ENCODE results near the gene GDF10. TPM values are rescaled to one million over a fixed set of nuclear protein-coding genes. Genes with fewer than 3 reads are reported as not detected.

The GDF10 gene
- total RNA-seq, 1 donor from 2014 or later = 1.8 TPM

- Mint-ChIP-seq H3K36me3 (no peaks in the 10 kb centered on the region), H3K27me3 (ENCODE audit: low read depth) (peaks cover 90% of the 10 kb centered on the region), H3K9me3 (no peaks in the 10 kb centered on the region), H3K4me3 (no peak overlapping the region), H3K4me1 (peaks cover 3% of the 10 kb centered on the region), H3K27ac (no peak overlapping the region)
- no peak for DNase-seq (ENCODE audit: low spot score in 2 of 2, unreplicated experiment in 2 of 2)
- TF ChIP-seq CTCF (IDR thresholded peaks at IDR 0.05; ENCODE audit: unreplicated experiment) = no peak
Measured at GRCh38 chr10:47306387-47307210, 6.6 kb downstream of the GDF10 start.

GRCh38 chr10:47307381-47307780, 7.4 kb downstream of the GDF10 start:
- Mint-ChIP-seq H3K4me3 (no peak overlapping the region), H3K9me3 (no peaks in the 10 kb centered on the region), H3K4me1 (peaks cover 3% of the 10 kb centered on the region), H3K27ac (no peak overlapping the region), H3K27me3 (ENCODE audit: low read depth) (peaks cover 89% of the 10 kb centered on the region), H3K36me3 (no peaks in the 10 kb centered on the region)
- TF ChIP-seq CTCF (IDR thresholded peaks at IDR 0.05; ENCODE audit: unreplicated experiment) = no peak
- DNase-seq (ENCODE audit: low spot score in 2 of 2, unreplicated experiment in 2 of 2) = no peak

GRCh38 chr10:47308775-47309174, 8.8 kb downstream of the GDF10 start:
- peaks cover 78% of the 10 kb centered on the region for H3K27me3 Mint-ChIP-seq (ENCODE audit: low read depth)
- H3K36me3 Mint-ChIP-seq = no peaks in the 10 kb centered on the region
- DNase-seq (ENCODE audit: low spot score in 2 of 2, unreplicated experiment in 2 of 2) = no peak
- no peak overlapping the region for H3K27ac Mint-ChIP-seq
- no peak overlapping the region for H3K4me3 Mint-ChIP-seq
- no peak for TF ChIP-seq CTCF (IDR thresholded peaks at IDR 0.05; ENCODE audit: unreplicated experiment)
- no peaks in the 10 kb centered on the region for H3K9me3 Mint-ChIP-seq
- H3K4me1 Mint-ChIP-seq = peaks cover 3% of the 10 kb centered on the region

- H3K27me3 Mint-ChIP-seq (ENCODE audit: low read depth) = peaks cover 77% of the 10 kb centered on the region
- H3K27ac Mint-ChIP-seq = no peak overlapping the region
- H3K9me3 Mint-ChIP-seq = no peaks in the 10 kb centered on the region
Measured at GRCh38 chr10:47309408-47310089, 9.6 kb downstream of the GDF10 start.

GRCh38 chr10:47310090-47310505, 10.1 kb downstream of the GDF10 start:
- Mint-ChIP-seq H3K36me3 (no peaks in the 10 kb centered on the region), H3K4me1 (peaks cover 3% of the 10 kb centered on the region), H3K27me3 (ENCODE audit: low read depth) (peaks cover 72% of the 10 kb centered on the region), H3K27ac (no peak overlapping the region), H3K4me3 (no peak overlapping the region), H3K9me3 (no peaks in the 10 kb centered on the region)
- TF ChIP-seq CTCF (IDR thresholded peaks at IDR 0.05; ENCODE audit: unreplicated experiment) = no peak
- no peak for DNase-seq (ENCODE audit: low spot score in 2 of 2, unreplicated experiment in 2 of 2)

More at GRCh38 chr10:47309408-47310089, 9.6 kb downstream of the GDF10 start:
- no peak overlapping the region for H3K4me3 Mint-ChIP-seq
- TF ChIP-seq CTCF (IDR thresholded peaks at IDR 0.05; ENCODE audit: unreplicated experiment) = peak; percentile 42
- no peak for DNase-seq (ENCODE audit: low spot score in 2 of 2, unreplicated experiment in 2 of 2)
- H3K36me3 Mint-ChIP-seq = no peaks in the 10 kb centered on the region
- peaks cover 3% of the 10 kb centered on the region for H3K4me1 Mint-ChIP-seq

All from mesothelial cell of epicardium (in vitro differentiated cells).